Measurements from ENCODE around the gene GABRB2.
"Not testable (repeated sequence)": the region's sequence is repeated elsewhere in the genome, so short reads cannot be mapped to it uniquely, and the experiment has no call there.

The GABRB2 gene

DNA sequence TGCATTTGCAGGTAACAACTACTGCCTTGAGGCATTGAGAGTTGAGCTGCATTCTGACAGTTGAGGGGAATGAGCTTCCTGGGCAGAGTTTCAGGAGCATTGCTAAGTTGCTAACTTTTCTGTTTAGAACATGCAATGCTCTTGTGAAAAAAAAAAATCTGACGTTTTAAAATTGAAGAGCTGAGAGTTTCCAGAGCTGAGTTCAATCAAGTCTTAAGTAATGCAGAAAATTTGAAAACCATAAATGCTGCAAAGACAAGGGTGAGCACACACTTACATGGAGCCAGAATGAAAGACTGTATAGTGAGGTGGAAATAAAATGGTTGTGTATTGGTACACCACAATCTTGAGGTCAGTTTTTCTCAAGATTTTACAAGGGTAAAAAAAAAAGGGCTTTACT, 166.0 kb downstream of the GABRB2 start:
- no peak for DNase-seq

DNA sequence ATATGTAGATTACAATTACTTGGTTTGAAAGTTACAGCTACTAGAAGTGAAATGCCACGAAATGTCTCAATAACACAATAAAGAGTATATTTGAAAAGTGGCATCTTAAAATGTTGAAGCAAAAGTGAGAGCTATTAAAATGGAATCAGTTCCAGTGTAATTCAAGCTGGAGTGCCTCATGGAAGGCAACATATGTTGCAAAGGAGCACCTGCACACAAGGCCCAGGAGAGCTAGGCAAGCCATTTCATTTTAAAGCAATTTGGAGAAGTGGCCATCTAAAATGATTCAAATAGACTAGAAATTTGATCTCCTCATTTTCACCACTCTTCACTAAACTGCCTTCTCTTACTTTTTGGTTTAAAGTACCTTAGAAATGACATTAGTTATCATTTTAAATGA, 167.8 kb downstream of the GABRB2 start:
- DNase-seq = no peak

DNA sequence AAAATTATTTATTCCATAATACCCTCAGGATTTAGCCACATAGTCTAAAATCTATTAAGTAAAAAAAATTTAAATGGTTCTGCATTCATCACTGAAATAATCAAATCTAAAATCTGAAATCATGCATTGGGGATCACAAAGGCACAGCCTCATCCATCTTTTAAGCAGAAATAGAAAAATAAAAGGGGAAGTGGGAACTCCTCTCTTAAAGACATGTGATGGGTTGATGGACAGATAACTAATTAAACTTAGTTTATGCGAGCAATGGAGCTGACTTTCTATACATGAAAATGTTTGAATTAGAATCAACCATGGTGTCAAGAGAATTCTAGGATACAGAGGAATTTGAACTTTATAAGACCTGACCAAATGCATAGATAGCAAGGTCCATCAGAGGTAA, 170.5 kb downstream of the GABRB2 start:
- no peak for DNase-seq

DNA sequence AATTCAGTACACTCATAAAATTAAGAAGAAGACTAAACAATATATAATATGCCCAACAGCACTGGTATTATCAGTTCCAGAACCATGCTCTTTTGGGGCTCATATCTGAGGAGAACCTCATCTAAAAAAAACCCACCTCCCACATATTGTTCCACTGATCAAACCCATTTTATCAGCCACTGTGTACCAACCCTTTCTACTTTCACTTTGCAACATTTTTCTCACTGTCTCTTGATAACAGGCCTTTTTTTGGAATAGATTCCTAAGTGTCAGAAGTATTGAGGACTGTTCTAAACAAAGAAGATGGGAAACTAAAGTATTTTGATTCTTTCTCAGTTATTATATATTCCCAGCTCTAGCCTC, 173.2 kb downstream of the GABRB2 start:
- DNase-seq = no peak

GRCh38 chr5:161372682-161373344, 173.7 kb downstream of the GABRB2 start:
- no peak for DNase-seq

DNA sequence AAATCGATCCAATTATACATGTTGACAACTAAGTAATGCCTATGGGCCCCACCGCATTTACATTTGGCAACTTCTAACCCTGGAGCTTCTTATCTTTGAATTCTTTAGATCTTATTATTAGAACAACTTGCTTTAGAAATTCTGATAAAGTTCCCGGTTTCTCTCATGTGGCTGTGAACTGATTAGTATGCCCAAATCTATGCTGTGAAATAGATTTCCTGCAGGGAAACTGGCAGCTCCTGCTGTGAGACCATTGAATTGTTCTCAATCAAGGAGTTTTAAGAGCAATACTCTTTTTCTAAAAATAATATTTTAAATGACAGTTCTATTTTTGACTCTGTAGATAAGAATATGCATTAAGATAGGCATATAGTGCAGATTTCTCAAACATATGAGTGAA, 177.5 kb downstream of the GABRB2 start:
- DNase-seq = no peak

DNA sequence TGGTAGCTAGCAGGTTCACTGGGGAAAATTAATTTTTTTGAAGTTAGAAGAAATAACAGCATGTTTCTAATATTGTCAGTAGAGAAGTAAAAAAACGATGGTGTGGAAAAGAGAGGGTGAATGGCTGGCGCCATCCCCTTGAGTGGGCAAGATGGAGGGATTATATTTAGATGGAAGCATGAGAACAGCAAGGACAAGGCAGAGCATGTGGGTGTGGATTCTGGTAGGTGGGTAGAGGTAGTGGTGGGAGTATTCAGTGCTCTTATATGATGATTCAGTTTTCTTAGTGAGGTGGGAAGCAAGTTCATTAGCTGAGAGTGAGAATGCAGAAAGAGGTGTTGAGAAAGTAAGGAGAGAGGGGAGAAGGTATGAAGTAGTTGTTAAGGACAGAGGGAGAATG, 188.1 kb downstream of the GABRB2 start:
- no peak for DNase-seq

GRCh38 chr5:161344234-161344633, 202.3 kb downstream of the GABRB2 start:
- DNase-seq = no peak

DNA sequence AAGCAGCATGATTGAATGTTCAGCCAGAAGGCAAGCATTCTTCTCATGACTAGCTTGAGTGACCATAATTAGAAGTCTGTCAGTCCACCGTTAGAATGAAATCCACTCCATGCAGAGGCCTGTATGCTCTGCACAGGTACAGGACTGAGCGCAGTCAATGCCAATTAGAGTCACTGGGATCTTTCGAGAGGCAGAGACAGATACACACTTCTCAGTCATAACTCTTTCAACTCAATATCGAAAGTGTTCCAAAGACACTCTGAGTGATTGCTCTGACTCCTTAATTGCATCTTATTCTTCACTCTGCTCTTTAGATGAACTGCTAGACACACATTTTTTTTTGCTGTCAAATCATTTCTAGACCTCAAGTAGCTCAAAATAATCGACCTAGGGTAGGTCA, 203.6 kb downstream of the GABRB2 start:
- DNase-seq = no peak

- DNase-seq = no peak
Observed at GRCh38 chr5:161340012-161340411, 206.5 kb downstream of the GABRB2 start.

GRCh38 chr5:161333194-161333880, 213.2 kb downstream of the GABRB2 start:
- no peak for DNase-seq

DNA sequence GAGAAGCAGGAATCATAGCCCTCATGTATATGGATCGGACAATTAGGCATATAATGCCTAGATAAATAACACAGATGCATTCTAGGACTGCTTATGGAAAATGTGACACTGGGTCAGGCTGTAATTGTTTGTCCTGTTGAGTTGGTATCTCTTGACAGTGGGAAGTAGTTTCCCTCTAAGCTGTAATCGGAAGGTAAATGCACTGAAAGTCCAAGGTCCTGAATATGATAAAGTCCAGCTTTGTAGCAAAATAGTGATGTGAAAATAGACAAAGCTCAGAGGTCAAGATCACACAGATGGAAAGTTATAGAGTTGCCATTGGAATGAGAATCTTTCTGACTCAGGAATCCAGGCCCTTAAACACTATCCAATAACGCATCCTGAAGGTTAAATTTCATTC, 214.2 kb downstream of the GABRB2 start:
- DNase-seq = no peak

DNA sequence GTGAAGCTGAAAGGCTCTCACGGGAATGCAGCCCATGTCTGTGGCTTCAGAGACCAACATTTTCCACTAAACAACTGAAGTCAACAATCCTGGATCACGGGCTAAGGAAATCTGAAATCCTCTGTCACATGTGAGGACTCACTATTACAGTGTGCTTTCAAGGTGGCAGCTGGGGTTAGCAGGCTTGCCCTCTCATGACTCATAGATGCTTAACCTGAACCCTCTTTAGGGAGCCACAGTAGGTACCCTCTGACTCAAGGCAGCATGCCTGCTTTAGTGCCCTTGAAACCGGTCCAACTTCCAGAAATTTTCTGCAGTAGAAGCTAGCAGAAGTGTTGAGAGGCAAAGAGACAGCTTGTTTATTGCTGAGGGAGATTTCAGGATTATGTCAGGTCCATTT, 232.5 kb downstream of the GABRB2 start:
- no peak for DNase-seq

DNA sequence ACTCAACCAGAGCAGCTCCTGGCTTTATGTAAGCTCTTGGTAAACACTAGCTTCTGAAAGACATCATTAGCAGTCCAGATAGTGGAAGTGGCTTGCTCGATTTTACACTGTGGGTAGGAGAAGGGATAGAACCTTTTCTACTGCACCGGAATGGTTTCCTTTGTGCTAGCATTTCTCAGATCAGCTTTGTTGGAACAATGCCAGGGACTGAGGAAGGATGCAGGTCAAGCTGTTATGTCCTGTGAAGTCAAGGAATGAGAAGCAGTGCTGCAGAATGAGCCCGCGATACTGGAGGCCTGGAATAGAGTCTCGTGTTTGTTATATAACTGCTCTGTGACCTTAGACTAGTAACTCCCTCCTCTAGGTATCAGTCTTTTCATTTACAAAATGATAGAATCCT, 233.6 kb downstream of the GABRB2 start:
- no peak for DNase-seq

GRCh38 chr5:161311965-161312364, 234.6 kb downstream of the GABRB2 start:
- no peak for DNase-seq

GRCh38 chr5:161311146-161311708, 235.3 kb downstream of the GABRB2 start:
- no peak for DNase-seq

DNA sequence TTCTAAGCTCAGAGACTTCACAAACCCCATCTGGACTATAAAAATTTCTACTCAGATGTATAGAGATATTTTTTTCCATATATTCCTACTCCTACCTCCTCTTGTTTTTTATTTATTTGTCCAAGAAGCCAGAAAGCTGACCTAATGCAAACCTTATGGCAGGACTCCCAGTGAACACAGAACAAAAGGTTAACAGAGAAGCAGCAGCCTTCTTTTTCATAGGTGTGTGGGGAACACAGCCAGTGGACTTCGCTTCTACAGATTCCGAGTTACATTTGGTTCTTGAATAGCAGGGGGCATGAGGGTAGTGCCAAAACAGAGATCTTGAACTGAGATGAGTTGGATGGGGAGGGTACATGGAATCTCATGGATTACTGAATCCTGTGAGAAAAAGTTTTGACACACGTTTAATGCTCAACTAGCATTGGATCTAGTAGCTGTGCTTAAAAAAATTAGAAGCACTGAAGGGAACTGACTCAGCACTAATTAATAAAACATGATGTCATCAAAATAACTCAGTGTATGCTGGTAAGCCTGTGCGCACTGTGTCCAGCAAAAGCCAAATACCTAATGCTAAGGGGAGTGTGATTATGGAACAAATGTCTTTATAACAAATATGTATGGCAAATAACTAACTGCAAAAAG, 240.1 kb downstream of the GABRB2 start:
- no peak for DNase-seq

- DNase-seq = no peak
Observed at GRCh38 chr5:161305601-161306000, 240.9 kb downstream of the GABRB2 start.

GRCh38 chr5:161302559-161302958, 244.0 kb downstream of the GABRB2 start:
- DNase-seq = no peak

- DNase-seq = no peak
Observed at GRCh38 chr5:161301586-161301985, 244.9 kb downstream of the GABRB2 start.

DNA sequence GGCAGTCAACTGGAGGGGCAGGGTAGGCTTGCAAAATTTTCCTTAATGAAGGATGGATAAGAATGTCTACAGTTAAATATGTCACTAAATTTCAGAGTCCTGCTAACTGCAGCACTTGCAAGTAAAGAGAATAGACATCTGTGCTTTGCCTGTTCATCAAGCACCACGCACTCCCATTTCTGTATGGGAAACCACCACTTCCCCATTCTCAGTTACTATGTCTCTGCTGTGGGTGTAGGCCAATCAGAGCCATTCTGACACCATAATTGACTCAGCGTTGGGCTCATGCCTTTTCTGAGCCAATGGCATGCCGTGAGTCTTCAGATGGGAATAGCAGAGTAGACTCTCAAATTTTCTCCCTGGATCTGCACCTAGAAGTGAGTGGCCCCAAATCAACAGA, 247.5 kb downstream of the GABRB2 start:
- DNase-seq = no peak

DNA sequence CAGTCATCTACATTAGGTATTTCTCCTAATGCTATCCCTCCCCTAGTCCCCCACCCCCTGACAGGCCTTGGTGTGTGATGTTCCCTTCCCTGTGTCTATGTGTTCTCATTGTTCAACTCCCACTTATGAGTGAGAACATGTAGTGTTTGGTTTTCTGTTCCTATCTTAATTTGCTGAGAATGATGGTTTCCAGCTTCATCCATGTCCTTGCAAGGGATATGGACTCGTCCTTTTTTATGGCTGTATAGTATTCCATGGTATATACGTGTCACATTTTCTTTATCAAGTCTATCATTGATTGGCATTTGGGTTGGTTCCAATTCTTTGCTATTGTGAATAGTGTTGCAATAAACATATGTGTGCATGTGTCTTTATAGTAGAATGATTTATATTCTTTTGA, 249.1 kb downstream of the GABRB2 start:
- not testable (repeated sequence) for DNase-seq

DNA sequence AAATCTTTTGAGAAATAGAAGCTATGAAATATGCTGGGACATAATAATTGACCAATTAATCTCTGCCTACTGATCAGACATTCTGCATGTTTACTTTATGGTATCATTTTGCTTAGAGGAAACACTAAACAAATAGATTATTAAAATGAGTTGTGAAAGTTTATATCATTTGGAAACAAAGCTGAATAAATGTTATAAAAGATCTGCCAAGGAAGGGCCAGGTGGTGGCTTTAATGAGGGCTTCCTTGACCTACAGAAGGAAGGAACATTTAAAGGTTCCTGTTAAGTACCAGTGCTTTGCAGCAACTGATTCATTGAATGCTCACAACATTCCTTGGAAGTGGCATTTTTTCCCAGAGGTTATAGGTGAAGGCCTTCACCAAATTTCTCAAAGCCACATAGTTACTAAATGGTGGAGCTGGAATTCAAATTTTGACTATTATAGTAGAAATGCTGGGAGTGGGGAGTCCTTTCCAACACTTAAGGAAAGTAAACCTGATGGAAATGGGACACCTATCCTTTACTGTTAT, 250.7 kb downstream of the GABRB2 start:
- DNase-seq = no peak

DNA sequence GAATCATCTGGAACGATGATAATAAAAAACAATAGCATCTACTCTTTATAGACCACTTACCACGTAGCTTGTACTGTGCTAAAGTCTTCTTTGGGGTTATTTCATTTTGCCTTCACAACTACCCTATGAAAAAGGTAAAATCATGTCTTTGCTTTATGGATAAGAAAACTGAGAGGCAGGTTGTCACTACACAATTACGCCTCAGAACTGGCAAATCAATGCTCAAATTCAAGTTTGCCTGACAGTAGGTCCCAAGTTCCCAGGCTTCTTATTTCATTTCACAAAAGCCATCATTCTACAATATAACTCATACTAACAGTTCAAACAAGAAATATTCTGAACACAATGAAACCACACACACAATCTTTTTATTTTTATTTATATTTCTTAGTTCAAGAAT, 258.5 kb downstream of the GABRB2 start:
- no peak for DNase-seq

All from NCI-H510A (cell line).